ENCODE measurements around the gene ZNF512B.
"Not testable (repeated sequence)": the region's sequence is repeated elsewhere in the genome, so short reads cannot be mapped to it uniquely, and the experiment has no call there.

The ZNF512B gene

DNA sequence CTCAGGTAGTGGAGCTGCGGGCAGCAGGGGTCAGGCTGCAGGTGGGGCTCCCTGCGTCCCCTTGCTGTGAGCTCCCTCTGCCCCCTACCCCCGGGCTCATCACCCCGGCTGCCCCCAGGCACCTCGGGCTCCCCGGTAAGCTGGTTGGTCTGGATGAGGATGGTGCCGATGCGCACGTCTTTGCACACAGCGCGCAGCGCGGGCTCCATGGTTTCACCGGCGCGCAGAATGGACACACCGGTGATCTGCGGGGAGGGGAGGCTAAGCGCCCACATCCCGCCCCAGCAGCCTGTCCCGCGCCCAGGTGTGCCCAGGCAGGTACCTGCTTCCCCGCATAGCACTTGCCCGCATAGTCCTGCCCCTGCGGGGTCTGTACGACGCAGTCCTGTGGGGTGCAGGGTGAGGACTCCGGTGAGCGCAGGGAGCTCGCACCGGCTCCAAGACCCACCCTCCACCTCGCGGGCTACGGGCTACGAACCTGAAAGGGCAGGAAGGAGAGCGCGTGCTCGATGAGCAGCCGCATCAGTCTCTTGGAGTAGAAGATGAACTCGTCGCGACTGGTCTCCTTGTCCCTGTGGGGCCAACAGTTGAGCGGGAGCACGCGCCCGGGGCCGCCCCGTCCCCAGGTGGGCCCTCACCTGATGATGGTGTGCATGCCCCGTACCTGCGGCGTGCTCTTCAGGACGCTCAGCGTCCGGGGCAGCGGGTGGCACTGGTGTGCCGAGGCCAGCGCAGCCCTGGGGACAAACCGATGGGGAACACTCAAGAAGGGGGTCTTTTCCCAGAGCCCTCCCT lies 29.1 kb downstream of the ZNF512B start:
- Mint-ChIP-seq H3K4me3 (peak overlapping the region; percentile 43), H3K36me3 (ENCODE audit: insufficient read depth) (peaks cover 33% of the 10 kb centered on the region), H3K27ac (ENCODE audit: low read depth) (no peak overlapping the region), H3K4me1 (peaks cover 20% of the 10 kb centered on the region), H3K27me3 (no peaks in the 10 kb centered on the region), H3K9me3 (no peaks in the 10 kb centered on the region)
- DNase-seq (ENCODE audit: low spot score in 2 of 2), result peak in 1 of 2 donors; percentile 14
- ATAC-seq (replicated peaks; ENCODE audit: extremely low read depth, poor library complexity, severe bottlenecking), result no peak

DNA sequence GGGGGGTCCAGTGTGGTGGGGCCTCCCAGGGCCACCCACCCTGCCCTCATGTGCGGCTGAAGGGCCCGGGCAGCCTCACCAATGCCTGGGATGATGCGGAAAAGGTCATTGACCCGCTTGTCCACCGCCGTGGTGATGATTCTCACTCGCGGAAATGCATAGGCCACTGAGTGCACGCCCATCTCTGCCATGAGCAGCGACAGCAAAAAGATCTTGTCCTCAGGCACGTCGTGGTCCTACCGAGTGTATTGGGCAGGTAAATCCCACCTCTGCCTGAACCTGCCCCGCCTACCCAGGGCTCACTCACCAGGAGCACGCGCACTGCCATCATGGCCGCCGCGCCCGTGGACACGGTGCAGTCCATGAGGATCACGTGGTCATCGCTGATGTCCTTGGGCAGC lies 29.7 kb downstream of the ZNF512B start:
- Mint-ChIP-seq H3K4me3 (no peak overlapping the region), H3K4me1 (peaks cover 19% of the 10 kb centered on the region), H3K27ac (ENCODE audit: low read depth) (no peak overlapping the region)

DNA sequence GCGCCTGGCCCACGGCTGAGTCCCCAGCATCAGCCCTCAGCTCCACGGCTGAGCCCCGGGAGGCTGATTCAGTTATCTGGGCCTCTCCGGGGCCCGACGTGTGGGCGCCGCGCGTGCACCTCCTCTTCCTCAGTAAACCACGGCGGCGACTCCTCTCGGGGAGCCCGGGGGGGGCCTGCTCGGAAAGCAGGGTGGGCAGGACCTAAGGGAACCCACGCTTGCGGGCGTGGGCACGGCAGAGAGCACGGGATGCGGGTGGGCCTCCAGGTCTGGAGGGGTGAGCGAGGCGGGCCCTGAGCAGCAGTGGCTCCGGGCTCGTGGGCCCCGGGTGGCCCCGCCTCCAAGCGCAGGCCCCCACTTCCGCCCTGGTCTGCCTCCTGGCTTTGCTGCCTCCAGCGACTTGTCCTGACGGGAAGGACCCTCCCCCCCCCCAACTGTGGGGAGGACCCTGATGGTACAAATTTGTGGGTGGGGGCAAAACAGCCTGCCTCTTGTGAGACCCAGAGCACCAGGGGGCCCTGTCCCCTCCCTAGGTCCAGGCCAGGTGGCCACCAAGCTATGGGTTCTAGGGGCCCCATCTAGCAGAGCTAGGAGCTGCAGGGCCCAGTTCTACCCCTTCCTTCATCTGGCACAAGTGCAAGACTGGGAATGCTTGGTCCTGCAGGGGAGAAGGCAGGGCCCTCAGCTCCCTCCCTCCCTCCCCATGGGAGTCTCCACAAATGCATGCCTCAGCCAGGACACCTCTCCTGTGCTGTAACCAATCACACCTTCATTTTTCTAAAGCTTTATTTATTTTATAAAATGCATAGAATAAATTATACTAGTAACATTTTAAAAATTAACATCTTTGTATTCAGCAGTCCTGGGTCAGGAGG lies 30.4 kb downstream of the ZNF512B start:
- ATAC-seq (replicated peaks; ENCODE audit: extremely low read depth, poor library complexity, severe bottlenecking) (no peak), DNase-seq (ENCODE audit: low spot score in 2 of 2) (no peak)
- no peak overlapping the region for H3K27ac Mint-ChIP-seq (ENCODE audit: low read depth)
- no peaks in the 10 kb centered on the region for H3K27me3 Mint-ChIP-seq
- no peak overlapping the region for H3K4me3 Mint-ChIP-seq
- H3K4me1 Mint-ChIP-seq, result peaks cover 26% of the 10 kb centered on the region
- no peaks in the 10 kb centered on the region for H3K9me3 Mint-ChIP-seq
- peaks cover 35% of the 10 kb centered on the region for H3K36me3 Mint-ChIP-seq (ENCODE audit: insufficient read depth)

More for the DNA sequence above, 29.7 kb downstream of the ZNF512B start:
- H3K36me3 Mint-ChIP-seq (ENCODE audit: insufficient read depth), result peaks cover 33% of the 10 kb centered on the region
- DNase-seq (ENCODE audit: low spot score in 2 of 2), result no peak
- H3K27me3 Mint-ChIP-seq, result no peaks in the 10 kb centered on the region
- H3K9me3 Mint-ChIP-seq, result no peaks in the 10 kb centered on the region
- ATAC-seq (replicated peaks; ENCODE audit: extremely low read depth, poor library complexity, severe bottlenecking), result no peak

DNA sequence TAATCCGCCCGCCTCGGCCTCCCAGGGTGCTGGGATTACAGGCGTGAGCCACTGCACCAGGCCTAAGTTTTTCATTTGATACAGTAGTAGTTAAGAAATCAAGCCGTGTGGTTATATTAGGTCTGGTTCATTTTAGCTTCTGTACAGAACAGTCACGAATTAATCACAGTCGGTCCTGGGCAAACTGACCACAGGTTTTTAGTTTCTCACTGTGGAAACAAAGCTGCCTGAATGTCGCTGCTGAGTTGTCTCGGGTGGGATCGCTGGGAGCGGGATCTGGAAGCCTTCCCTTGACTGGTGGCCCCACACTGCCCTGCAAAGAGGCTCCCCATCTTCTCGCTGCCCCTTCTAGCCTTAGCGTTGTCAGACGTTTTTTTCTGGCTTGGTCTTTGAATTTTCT lies 32.1 kb downstream of the ZNF512B start:
- Mint-ChIP-seq H3K9me3 (no peaks in the 10 kb centered on the region), H3K4me1 (peaks cover 26% of the 10 kb centered on the region), H3K27ac (ENCODE audit: low read depth) (no peak overlapping the region), H3K36me3 (ENCODE audit: insufficient read depth) (peaks cover 30% of the 10 kb centered on the region), H3K27me3 (no peaks in the 10 kb centered on the region), H3K4me3 (no peak overlapping the region)
- ATAC-seq (replicated peaks; ENCODE audit: extremely low read depth, poor library complexity, severe bottlenecking) (no peak), DNase-seq (ENCODE audit: low spot score in 2 of 2) (no peak)

DNA sequence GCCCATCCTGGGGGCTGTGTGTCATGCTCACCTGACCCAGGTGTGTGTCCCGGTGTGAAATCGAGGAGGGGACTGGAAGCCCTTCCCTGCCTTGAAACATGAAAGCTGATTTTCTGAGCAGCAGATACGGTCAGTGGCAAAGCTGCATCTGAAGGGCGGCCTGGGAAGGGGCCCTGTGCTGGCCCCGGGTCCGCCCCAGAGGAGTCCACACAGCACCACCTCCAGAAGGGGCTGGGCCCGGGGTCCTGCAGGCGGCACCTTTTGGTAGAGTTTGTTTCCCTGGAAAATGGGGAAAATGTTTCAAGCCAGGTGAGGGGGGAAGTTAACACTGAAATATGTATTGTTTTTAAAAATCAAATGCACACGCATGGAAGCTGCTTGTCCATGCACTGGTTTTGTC lies 34.3 kb downstream of the ZNF512B start:
- no peak overlapping the region for H3K4me3 Mint-ChIP-seq
- H3K27ac Mint-ChIP-seq (ENCODE audit: low read depth), result no peak overlapping the region
- peaks cover 24% of the 10 kb centered on the region for H3K36me3 Mint-ChIP-seq (ENCODE audit: insufficient read depth)
- no peaks in the 10 kb centered on the region for H3K27me3 Mint-ChIP-seq
- H3K9me3 Mint-ChIP-seq, result no peaks in the 10 kb centered on the region
- no peak for ATAC-seq (replicated peaks; ENCODE audit: extremely low read depth, poor library complexity, severe bottlenecking)
- H3K4me1 Mint-ChIP-seq, result peaks cover 8% of the 10 kb centered on the region
- no peak for DNase-seq (ENCODE audit: low spot score in 2 of 2)

DNA sequence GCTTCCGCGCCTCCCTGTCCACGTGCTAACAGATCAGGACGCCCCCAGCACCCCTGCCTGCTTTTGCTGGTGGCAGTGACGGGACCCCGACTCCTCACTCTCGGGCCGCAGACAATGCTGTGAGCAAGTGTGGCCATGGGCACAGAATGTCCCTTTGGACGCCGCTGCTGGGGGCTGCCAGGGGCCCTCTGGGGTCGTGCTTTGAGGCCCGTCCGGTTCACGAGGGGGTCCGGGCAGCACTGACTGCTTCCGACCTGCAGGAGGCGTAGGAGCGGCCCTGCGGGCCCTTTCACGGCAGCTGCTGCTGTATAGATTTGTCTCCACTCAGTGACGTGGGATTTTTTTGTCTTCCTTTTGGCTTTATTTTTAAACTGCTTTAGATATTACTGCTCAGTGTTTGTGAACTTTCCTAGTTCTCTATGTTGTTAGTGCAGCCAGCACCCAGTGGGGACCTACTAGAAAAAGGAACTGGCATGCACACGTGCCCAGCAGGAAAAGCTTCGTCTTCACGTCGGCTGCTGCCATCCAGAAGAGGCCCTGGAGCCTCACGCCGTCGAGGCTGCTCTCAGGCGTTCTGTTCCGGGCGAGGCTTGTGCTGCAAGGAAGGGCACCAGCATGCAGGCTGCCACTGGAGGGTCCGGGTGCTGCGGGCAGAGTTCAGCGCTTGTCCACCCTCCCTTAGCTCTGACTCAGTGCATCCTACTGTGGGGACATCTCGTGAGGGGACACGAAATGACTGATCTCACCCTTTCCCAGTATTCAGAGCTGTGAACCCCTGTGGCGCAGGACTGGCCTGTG lies 35.3 kb downstream of the ZNF512B start:
- Mint-ChIP-seq H3K4me3 (no peak overlapping the region), H3K4me1 (peaks cover 8% of the 10 kb centered on the region), H3K9me3 (no peaks in the 10 kb centered on the region), H3K36me3 (ENCODE audit: insufficient read depth) (peaks cover 28% of the 10 kb centered on the region), H3K27me3 (no peaks in the 10 kb centered on the region), H3K27ac (ENCODE audit: low read depth) (no peak overlapping the region)
- ATAC-seq (replicated peaks; ENCODE audit: extremely low read depth, poor library complexity, severe bottlenecking) (no peak), DNase-seq (ENCODE audit: low spot score in 2 of 2) (no peak)

DNA sequence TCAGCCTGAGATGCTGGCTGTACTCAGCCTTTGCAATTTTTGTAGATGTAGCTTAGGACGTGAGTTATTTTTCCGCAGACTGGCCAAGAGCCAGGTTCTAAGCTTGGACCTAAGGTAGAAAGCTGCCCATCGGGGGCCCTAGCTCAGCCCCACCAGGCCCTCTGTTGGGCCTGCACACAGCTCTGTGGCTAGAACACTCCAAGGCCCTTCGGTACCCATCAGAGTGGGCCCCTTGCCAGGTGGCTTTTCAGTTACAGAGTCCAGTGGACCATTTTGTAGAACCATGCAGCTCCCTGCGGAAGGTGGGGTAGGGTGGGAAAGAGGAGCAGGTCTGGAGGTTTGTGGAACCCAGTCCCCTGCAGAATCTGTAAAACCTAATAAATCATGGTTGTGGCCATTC lies 36.1 kb downstream of the ZNF512B start:
- H3K36me3 Mint-ChIP-seq (ENCODE audit: insufficient read depth), result peaks cover 34% of the 10 kb centered on the region
- peaks cover 8% of the 10 kb centered on the region for H3K4me1 Mint-ChIP-seq
- no peak for ATAC-seq (replicated peaks; ENCODE audit: extremely low read depth, poor library complexity, severe bottlenecking)
- no peak for DNase-seq (ENCODE audit: low spot score in 2 of 2)
- H3K9me3 Mint-ChIP-seq, result no peaks in the 10 kb centered on the region
- no peak overlapping the region for H3K4me3 Mint-ChIP-seq
- H3K27ac Mint-ChIP-seq (ENCODE audit: low read depth), result no peak overlapping the region
- no peaks in the 10 kb centered on the region for H3K27me3 Mint-ChIP-seq

DNA sequence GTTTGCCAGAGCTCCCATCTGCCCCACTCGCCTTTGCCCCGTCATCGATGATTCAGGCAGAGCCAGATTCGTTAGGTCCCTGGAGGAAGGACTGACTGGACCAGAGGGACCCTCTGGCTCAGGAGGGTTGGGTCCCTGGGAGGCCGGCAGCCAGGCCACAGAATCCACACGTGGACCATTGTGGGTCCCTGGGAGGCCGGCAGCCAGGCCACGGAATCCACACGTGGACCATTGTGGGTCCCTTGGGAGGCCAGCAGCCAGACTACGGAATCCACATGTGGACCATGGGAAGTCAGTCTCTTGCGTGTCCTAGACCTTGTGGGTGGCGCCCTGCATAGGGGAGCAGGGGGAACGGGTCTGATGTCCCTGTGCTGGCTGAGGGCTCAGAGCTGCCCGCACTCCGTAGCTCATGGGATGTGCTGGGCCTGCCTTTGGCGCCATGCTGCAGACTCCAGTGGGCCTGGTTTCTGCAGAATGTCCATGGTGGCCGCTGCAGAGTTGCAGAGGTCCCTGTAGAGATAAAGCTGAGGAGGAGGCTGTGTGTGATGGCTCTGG lies 37.0 kb downstream of the ZNF512B start:
- Mint-ChIP-seq H3K9me3 (no peaks in the 10 kb centered on the region), H3K4me1 (peaks cover 8% of the 10 kb centered on the region), H3K4me3 (no peak overlapping the region), H3K36me3 (ENCODE audit: insufficient read depth) (peaks cover 41% of the 10 kb centered on the region), H3K27ac (ENCODE audit: low read depth) (no peak overlapping the region), H3K27me3 (no peaks in the 10 kb centered on the region)
- ATAC-seq (replicated peaks; ENCODE audit: extremely low read depth, poor library complexity, severe bottlenecking) (no peak), DNase-seq (ENCODE audit: low spot score in 2 of 2) (no peak)

DNA sequence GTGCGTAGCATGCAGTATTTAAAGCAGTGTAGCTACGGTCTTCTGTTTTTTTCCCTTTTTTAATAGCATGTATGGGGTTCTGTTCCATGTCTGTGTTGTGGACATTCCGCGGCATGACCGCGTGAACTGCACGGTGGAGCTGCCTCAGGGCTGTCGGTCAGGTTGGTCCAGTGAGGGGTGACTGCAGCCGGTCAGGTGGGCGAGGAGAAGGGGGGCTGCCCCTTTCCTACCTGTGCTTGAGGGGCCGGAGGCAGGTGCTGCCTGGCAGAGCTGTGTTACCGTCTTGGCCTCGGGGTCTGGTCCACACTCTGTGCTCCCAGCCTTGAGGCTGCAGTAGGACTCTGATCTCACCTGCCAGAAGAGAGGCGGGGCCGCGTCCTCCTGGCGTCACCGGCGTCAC lies 38.0 kb downstream of the ZNF512B start:
- H3K9me3 Mint-ChIP-seq, result no peaks in the 10 kb centered on the region
- H3K4me3 Mint-ChIP-seq, result no peak overlapping the region
- H3K27ac Mint-ChIP-seq (ENCODE audit: low read depth), result no peak overlapping the region
- ATAC-seq (replicated peaks; ENCODE audit: extremely low read depth, poor library complexity, severe bottlenecking), result no peak
- H3K36me3 Mint-ChIP-seq (ENCODE audit: insufficient read depth), result peaks cover 44% of the 10 kb centered on the region
- no peak for DNase-seq (ENCODE audit: low spot score in 2 of 2)
- H3K27me3 Mint-ChIP-seq, result no peaks in the 10 kb centered on the region
- H3K4me1 Mint-ChIP-seq, result peaks cover 12% of the 10 kb centered on the region

DNA sequence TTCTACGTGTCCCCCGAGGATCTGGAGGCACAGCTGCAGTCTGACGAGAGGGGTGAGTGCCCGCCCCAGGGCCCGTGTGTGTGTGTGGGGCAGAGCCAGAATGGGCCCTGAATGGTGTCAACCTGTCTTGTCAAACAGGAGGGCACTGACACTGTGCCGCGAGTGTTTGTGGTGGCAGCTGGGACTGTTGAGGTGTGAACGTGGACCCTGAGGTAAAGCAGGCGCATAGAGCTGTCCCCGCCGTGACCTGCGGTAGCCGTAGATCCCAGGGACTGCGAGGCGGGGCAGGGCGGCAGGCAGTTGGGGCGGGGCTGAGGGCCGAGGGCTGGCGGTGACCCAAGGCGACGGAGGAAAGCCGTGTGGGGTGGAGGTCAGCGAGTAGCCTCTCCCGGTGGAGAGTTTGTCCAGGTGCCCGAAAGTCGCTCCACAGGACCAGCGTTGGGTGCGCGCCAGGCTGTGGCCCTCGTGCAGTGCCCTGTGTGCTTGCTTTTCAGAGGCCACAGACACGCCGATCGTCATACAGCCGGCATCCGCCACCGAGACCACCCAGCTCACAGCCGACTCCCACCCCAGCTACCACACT lies 38.7 kb downstream of the ZNF512B start:
- Mint-ChIP-seq H3K36me3 (ENCODE audit: insufficient read depth) (peaks cover 43% of the 10 kb centered on the region), H3K27me3 (no peaks in the 10 kb centered on the region), H3K27ac (ENCODE audit: low read depth) (no peak overlapping the region), H3K9me3 (no peaks in the 10 kb centered on the region), H3K4me3 (no peak overlapping the region), H3K4me1 (peaks cover 18% of the 10 kb centered on the region)
- DNase-seq (ENCODE audit: low spot score in 2 of 2) (no peak), ATAC-seq (replicated peaks; ENCODE audit: extremely low read depth, poor library complexity, severe bottlenecking) (no peak)

DNA sequence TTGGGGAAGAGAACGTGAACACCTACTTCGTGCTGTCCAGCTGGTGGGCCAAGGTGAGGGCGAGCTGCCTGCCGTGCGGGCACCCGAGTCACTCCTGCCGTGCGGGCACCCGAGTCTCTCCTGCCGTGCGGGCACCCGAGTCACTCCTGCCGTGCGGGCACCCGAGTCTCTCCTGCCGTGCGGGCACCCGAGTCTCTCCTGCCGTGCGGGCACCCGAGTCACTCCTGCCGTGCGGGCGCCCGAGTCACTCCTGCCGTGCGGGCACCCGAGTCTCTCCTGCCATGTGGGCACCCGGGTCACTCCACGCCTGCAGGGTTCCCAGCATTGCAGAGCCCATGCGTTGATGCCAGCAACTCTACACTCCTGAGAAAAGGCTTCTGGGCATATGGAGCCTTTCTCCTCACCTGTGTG lies 40.3 kb downstream of the ZNF512B start:
- not testable (repeated sequence) for H3K4me3 Mint-ChIP-seq; H3K9me3 Mint-ChIP-seq; ATAC-seq (replicated peaks; ENCODE audit: extremely low read depth, poor library complexity, severe bottlenecking); DNase-seq (ENCODE audit: low spot score in 2 of 2); H3K27me3 Mint-ChIP-seq; H3K27ac Mint-ChIP-seq (ENCODE audit: low read depth)
- Mint-ChIP-seq H3K4me1 (peaks cover 20% of the 10 kb centered on the region), H3K36me3 (ENCODE audit: insufficient read depth) (peaks cover 39% of the 10 kb centered on the region)

DNA sequence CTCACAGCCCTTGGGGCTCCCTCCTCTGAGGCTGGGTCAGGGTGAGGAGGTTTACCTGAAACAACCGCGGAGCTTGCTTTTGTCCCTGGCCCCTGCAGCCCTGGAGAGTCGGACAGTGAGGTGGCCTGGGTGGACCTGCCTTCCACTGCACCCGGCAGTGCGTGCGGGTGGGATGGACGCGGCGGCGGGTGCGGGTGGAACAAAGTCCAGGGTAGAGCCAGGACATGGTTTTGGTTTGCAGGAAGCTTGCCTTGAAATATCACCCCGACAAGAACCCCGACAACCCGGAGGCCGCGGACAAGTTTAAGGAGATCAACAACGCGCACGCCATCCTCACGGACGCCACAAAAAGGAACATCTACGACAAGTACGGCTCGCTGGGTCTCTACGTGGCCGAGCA lies 40.7 kb downstream of the ZNF512B start:
- H3K27me3 Mint-ChIP-seq, result no peaks in the 10 kb centered on the region
- no peaks in the 10 kb centered on the region for H3K9me3 Mint-ChIP-seq
- no peak for DNase-seq (ENCODE audit: low spot score in 2 of 2)
- H3K36me3 Mint-ChIP-seq (ENCODE audit: insufficient read depth), result peaks cover 37% of the 10 kb centered on the region
- no peak overlapping the region for H3K27ac Mint-ChIP-seq (ENCODE audit: low read depth)
- H3K4me1 Mint-ChIP-seq, result peaks cover 19% of the 10 kb centered on the region
- no peak overlapping the region for H3K4me3 Mint-ChIP-seq
- ATAC-seq (replicated peaks; ENCODE audit: extremely low read depth, poor library complexity, severe bottlenecking), result no peak
